HL-60 (cell line): Measurements from ENCODE around the gene STAC3.

Experiments used
- DNase-seq, 2 experiments: peaks; one replicate each; pipeline ENCODE4 v3.0.0-alpha.2; 2010 to 2020; ENCODE audit warnings: low read depth in 1 of 2, low spot score in 1 of 2
- H3K27ac ChIP-seq: fragments of 250-450 bp; sonication (Bioruptor Pico); replicated peaks from 2 replicates; pipeline ENCODE4 v1.5.1; 2020; ENCODE audit warnings: mild to moderate bottlenecking, moderate library complexity
- H3K27me3 ChIP-seq: fragments of 250-450 bp; sonication (Bioruptor Pico); 2 replicates; pipeline ENCODE4 v1.5.1; 2021; ENCODE audit warnings: mild to moderate bottlenecking, moderate library complexity; ENCODE audit not compliant: insufficient read depth, poor library complexity, severe bottlenecking
- H3K4me3 ChIP-seq: replicated peaks from 2 replicates; pipeline ENCODE4 v1.5.1; 2011; ENCODE audit warnings: mild to moderate bottlenecking, control low read depth, low read length; ENCODE audit not compliant: insufficient read depth
- GABPA ChIP-seq: IDR thresholded peaks from 2 replicates; pipeline ENCODE4 v1.6.1; 2012; ENCODE audit warnings: low read depth
- POLR2AphosphoS5 ChIP-seq: IDR thresholded peaks from 2 replicates; pipeline ENCODE4 v1.6.1; 2012; ENCODE audit warnings: low read depth
- REST ChIP-seq: IDR thresholded peaks from 2 replicates; pipeline ENCODE4 v1.6.1; 2012; ENCODE audit warnings: low read depth; ENCODE audit not compliant: insufficient replicate concordance
- SPI1 ChIP-seq: IDR thresholded peaks from 2 replicates; pipeline ENCODE4 v1.6.1; 2012; ENCODE audit warnings: low read depth, mild to moderate bottlenecking, borderline replicate concordance
- TF ChIP-seq, protein P1 (sequence below): IDR thresholded peaks from one replicate; pipeline ENCODE4 v1.5.1; 2011; ENCODE audit warnings: low read length, control low read depth, inconsistent platforms; ENCODE audit not compliant: insufficient read depth

Gene STAC3

DNA sequence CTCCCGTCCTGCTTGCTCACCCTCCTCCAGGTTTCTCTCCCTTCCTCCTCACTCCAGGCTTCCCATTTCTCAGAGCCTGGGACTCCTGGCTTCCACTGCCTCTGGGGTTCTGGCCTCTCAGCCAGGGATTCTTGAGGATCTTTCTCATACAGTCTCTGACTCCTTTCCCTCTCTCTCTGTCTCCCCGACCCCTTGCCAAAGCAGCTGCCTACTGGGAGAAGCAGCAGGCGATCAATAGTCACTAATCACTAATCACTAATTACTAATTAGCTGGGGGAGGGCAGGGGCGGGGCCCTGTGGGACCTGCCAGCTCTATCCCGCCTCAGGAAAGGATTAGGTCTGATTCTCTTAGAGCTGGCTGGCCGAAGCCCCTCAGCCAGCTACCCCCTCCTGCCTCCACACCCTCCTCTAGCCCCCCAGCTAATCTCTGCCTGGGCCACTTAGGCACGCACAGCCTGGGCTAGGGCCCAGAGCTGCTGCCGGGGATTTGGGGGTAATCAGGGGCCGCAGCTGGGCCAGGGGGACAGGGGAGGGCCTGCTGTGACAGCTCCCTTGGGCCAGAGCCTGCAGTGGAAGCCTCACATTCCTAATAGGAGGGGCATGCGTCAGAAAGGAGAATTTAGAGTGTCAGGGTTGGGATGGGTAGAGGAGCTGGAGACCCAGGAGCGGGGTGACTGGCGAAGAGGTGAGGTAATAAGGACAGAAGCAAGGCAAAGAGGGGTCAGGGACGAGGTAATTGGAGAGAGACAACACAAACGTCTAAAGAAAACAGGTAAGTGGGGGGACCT lies 31.6 kb downstream of the STAC3 start:
- H3K4me3 ChIP-seq, result no peak overlapping the region
- TF ChIP-seq POLR2AphosphoS5 (no peak), REST (no peak), GABPA (no peak), SPI1 (no peak)
- TF ChIP-seq, protein P1, sequence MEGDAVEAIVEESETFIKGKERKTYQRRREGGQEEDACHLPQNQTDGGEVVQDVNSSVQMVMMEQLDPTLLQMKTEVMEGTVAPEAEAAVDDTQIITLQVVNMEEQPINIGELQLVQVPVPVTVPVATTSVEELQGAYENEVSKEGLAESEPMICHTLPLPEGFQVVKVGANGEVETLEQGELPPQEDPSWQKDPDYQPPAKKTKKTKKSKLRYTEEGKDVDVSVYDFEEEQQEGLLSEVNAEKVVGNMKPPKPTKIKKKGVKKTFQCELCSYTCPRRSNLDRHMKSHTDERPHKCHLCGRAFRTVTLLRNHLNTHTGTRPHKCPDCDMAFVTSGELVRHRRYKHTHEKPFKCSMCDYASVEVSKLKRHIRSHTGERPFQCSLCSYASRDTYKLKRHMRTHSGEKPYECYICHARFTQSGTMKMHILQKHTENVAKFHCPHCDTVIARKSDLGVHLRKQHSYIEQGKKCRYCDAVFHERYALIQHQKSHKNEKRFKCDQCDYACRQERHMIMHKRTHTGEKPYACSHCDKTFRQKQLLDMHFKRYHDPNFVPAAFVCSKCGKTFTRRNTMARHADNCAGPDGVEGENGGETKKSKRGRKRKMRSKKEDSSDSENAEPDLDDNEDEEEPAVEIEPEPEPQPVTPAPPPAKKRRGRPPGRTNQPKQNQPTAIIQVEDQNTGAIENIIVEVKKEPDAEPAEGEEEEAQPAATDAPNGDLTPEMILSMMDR, result no peak
- no peak for DNase-seq
- peaks cover 91% of the 10 kb centered on the region for H3K27me3 ChIP-seq
- no peak overlapping the region for H3K27ac ChIP-seq

- no peak for DNase-seq
- Histone ChIP-seq H3K4me3 (no peak overlapping the region), H3K27me3 (peaks cover 82% of the 10 kb centered on the region), H3K27ac (no peak overlapping the region)
- TF ChIP-seq SPI1 (no peak), REST (no peak), POLR2AphosphoS5 (no peak), GABPA (no peak)
- TF ChIP-seq, protein P1, result no peak
Measured at GRCh38 chr12:57218030-57218853, 32.7 kb downstream of the STAC3 start.

- no peak for DNase-seq
- TF ChIP-seq REST (no peak), POLR2AphosphoS5 (no peak), GABPA (no peak), SPI1 (no peak)
- TF ChIP-seq, protein P1, result no peak
- 0 out of 2 replicates have a peak overlapping the region, but pooled peaks have one; percentile 13 for H3K4me3 ChIP-seq
- H3K27ac ChIP-seq, result no peak overlapping the region
- H3K27me3 ChIP-seq, result peaks cover 74% of the 10 kb centered on the region
Measured at GRCh38 chr12:57216921-57217879, 33.8 kb downstream of the STAC3 start.
